Measurements from ENCODE around the gene CES3.

- TF ChIP-seq POLR2A (IDR thresholded peaks at IDR 0.05): no peak
- TF ChIP-seq EP300 (IDR thresholded peaks at IDR 0.05): no peak
Measured at GRCh38 chr16:66919569-66920298, 41.3 kb upstream of the CES3 start.

Measured in ovary (tissue), 1 donor.